A549 treated with CpdA at 1 μM for 4 hours (cell line): ENCODE measurements around the gene FGF3. TPM values are rescaled to one million over a fixed set of nuclear protein-coding genes. Genes with fewer than 3 reads are reported as not detected.

Source experiments
- total RNA-seq: library from RNA; stranded (reverse); fragments of 200-300 nt; extraction: Qiagen RNA extraction; gene quantifications from 5 replicates; pipeline ENCODE4 v1.2.3, GENCODE V29; 2022; ENCODE audit warnings: low read depth

FGF3 gene
- not detected in 5 replicates for total RNA-seq

GRCh38 chr11:69818603-69819441 is at the start of gene FGF3:
TSS of gene FGF3 (minus strand) at chr11:69819416. CDS start at chr11:69818933, 483 bp downstream.

GRCh38 chr11:69775163-69775755 is 44.0 kb downstream of the FGF3 start, which contains the start of gene FGF4:
TSS of gene FGF4 (minus strand) at chr11:69775341. CDS start at chr11:69775084, 257 bp downstream.

Other genes starting within 250 kb of the FGF3 start
- 194 to 241 TPM (median 205 TPM) in 5 replicates for gene CCND1, start 178.3 kb downstream of the FGF3 start, total RNA-seq
- 29.3 to 37.0 TPM (median 31.1 TPM) in 5 replicates for gene LTO1, start 144.1 kb downstream of the FGF3 start, total RNA-seq
- gene FGF19, start 115.4 kb downstream of the FGF3 start, total RNA-seq: 0.03 to 0.17 TPM (median 0.08 TPM) in 4 of 5 replicates, not detected in the other
- gene FGF4, start 44.1 kb downstream of the FGF3 start, total RNA-seq: not detected in 5 replicates